HG03196 (cell line): ENCODE measurements around the gene FDXACB1.
A peak's percentile ranks its signal among the peaks of the same experiment; 100 is the strongest.

ENCODE experiments used
- ATAC-seq: cut with Tn5 transposase; IDR thresholded peaks from one replicate; pipeline ENCODE4 v1.9.1; 2021; ENCODE audit not compliant: unreplicated experiment

Gene FDXACB1

GRCh38 chr11:111878849-111879636 lies at the start of gene FDXACB1, which contains the start of gene CFAP68:
TSS of gene FDXACB1 (minus strand) at chr11:111879165. CDS start at chr11:111879132, 33 bp downstream.
TSS of gene CFAP68 (plus strand) at chr11:111879541. CDS start at chr11:111879561, 20 bp downstream.
- peak; percentile 90 for ATAC-seq

GRCh38 chr11:111926505-111927391 lies 47.8 kb upstream of the FDXACB1 start:
- peak; percentile 93 for ATAC-seq

- no peak for ATAC-seq
Measured at GRCh38 chr11:111925953-111926352, 47.0 kb upstream of the FDXACB1 start.

GRCh38 chr11:111923951-111924350 lies 45.0 kb upstream of the FDXACB1 start:
- no peak for ATAC-seq

GRCh38 chr11:111923351-111923788 lies 44.4 kb upstream of the FDXACB1 start:
- no peak for ATAC-seq

- no peak for ATAC-seq
Measured at GRCh38 chr11:111922803-111923202, 43.8 kb upstream of the FDXACB1 start.

- no peak for ATAC-seq
Measured at GRCh38 chr11:111921541-111922230, 42.7 kb upstream of the FDXACB1 start.

- no peak for ATAC-seq
Measured at GRCh38 chr11:111920908-111921307, 41.9 kb upstream of the FDXACB1 start.

GRCh38 chr11:111918390-111919256 lies 39.7 kb upstream of the FDXACB1 start, which contains the start of gene C11orf52:
TSS of gene C11orf52 (plus strand) at chr11:111918913. CDS start at chr11:111918973, 60 bp downstream.
- no peak for ATAC-seq

- no peak for ATAC-seq
Measured at GRCh38 chr11:111917788-111918187, 38.8 kb upstream of the FDXACB1 start.

GRCh38 chr11:111917312-111917711 lies 38.3 kb upstream of the FDXACB1 start:
- ATAC-seq: no peak

GRCh38 chr11:111916768-111917167 lies 37.8 kb upstream of the FDXACB1 start:
- ATAC-seq: no peak

GRCh38 chr11:111913997-111914396 lies 35.0 kb upstream of the FDXACB1 start:
- no peak for ATAC-seq

GRCh38 chr11:111913031-111913861 lies 34.3 kb upstream of the FDXACB1 start:
- no peak for ATAC-seq

- no peak for ATAC-seq
Measured at GRCh38 chr11:111912535-111912934, 33.6 kb upstream of the FDXACB1 start, which contains the start of gene HSPB2. TSS of gene HSPB2 (plus strand) at chr11:111912734. CDS start at chr11:111912830, 96 bp downstream.

GRCh38 chr11:111911563-111912401 lies 32.8 kb upstream of the FDXACB1 start, which contains the start of gene CRYAB:
TSS of gene CRYAB (minus strand) at chr11:111911770. CDS start at chr11:111911724, 46 bp downstream.
- no peak for ATAC-seq

GRCh38 chr11:111910676-111911562 lies 32.0 kb upstream of the FDXACB1 start:
- ATAC-seq: no peak
